CD4-positive, alpha-beta T cell treated with Interferon gamma for 1 hour (primary cell): ENCODE data around the gene HAUS2.
"Not testable (repeated sequence)": the region's sequence is repeated elsewhere in the genome, so short reads cannot be mapped to it uniquely, and the experiment has no call there.

Experiments
- DNase-seq: peaks from one replicate; pipeline ENCODE4 v3.0.0-alpha.2; 2020

Gene HAUS2

DNA sequence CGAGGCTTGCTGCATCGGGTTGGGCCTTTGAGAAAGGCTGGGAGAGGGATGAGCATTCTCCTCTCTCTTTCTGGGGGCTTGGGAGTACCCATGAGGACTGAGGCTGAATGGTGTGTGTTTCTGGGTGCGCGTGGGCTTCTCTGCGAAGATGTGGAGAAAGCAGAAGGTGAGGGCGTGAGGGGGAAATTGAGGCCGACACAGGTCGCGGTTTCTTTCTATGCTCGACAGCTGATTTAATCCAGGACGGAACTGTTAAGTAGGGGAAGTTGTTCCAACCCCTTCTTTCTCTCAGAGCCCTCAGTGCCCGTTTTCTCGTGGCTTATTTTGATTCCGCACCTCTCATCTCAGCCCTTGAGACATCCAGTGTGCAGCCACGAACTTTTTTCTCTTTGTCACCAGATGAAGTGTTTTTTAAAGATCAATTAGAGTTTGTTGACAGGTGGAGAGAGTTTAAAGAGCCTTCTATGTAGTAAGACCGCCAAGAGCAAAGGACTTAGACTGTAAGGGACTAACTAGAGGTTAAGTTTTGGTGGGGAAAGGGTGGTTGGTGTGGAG is 27.5 kb downstream of the HAUS2 start:
- no peak for DNase-seq

- no peak for DNase-seq
Observed at GRCh38 chr15:42576776-42577175, 28.1 kb downstream of the HAUS2 start.

DNA sequence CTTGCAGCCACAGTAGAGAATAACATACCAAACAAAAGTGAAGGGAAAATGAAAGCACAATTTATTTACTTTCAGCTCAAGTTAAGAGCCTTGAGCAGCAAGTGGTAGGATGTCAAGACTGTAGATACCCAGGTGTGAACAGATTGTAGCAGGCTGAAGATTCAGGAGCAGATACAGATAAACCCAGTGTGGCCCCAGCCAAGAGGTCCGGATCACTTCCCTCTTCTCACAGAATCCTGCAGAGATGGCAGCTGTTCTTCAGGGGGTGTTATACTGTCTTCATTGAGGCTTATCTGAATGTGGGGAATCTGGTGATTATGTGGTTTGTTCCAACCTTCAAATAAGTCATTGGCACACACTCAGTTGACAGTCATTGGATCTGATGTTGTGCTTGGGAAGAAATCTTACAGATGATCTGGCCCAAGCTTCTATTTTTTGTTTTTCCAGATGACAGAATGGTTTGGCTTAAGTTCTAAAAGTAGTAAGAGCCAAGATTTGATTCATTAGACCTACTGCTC is 28.9 kb downstream of the HAUS2 start:
- DNase-seq, result no peak

DNA sequence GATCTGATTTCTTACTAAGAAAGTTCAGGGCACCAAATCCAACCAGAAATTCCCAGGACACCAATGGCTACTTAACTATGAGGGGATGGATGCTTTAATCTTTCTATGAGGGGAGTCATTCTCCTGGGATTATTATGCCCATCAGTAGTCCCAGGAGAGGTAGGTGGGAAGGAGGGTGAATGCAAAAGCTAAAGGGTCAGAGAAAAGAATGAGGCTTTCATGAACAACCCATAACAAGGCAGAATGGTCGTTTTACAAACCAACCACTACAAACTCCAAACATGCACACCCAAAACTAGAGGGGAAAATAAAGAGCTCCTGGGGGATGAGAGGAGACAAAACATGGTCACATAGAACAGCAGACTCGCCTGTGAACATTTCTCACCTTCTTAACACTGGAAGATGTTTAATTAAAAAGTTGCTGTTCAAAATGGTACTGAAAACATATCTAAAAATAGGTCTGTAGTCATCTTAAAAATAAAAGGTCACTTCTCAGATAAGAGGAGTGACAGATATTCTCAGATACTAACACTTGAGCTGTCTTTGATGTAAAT is 30.4 kb downstream of the HAUS2 start:
- DNase-seq, result no peak

DNA sequence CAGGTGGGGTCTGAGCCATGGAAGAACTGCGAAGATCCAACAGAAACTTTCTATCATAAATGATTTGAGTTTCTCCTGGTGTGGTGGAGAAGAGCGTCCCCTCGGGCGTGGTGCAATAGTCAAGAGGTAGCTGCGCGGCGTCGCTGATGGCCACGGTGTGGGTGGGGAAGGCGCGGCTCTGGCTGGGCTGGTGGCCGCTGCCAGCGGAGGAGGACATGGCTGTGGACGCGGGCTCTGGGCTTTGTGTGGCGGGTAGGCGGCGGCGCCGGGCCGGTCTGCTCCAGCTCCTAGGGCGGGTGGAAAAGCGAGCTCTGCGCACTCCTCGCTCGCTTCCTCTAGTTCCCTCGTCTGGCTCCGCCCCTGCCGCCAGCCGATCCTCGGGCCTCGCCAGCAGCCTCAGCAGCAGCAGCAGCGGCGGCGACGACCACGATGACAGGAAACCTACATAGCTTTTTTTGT is 32.7 kb downstream of the HAUS2 start:
- DNase-seq, result peak; percentile 75

DNA sequence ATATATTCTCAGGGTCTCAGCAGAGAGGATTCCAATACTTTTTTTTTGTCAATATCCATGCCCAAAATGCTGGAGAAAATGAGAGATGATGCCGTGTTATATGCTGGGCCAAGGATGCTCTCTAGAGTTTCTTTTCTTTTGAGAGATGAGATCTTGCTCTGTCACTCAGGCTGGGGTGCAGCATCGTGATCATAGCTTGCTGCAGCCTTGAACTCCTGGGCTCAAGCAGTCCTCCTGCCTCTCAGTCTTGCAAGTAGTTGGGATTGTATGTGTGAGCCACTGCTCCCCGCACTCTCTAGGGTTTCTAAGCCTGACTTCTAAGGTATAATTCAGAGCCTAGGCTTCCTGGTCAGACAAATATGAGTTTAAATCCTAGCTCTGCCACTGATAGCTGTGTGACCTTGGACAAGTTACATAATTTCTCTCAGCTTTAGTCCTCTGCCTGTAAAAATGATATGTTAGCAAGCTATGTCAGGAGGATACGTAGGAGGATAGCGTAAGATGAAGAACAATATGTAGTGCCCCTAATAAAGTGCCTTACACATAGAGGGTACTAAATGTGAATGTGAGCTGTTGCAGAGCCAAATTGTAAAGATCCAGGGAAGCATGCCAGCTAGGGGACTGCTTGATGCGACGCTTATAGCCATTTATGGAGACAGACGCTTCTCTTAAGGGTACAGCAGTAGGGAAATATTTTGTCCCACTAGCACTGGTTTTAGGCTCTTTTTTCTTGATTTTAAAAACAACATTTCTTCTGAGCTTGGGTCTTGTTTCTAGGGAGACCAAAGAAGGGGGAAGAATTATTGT is 34.1 kb downstream of the HAUS2 start:
- DNase-seq, result no peak

DNA sequence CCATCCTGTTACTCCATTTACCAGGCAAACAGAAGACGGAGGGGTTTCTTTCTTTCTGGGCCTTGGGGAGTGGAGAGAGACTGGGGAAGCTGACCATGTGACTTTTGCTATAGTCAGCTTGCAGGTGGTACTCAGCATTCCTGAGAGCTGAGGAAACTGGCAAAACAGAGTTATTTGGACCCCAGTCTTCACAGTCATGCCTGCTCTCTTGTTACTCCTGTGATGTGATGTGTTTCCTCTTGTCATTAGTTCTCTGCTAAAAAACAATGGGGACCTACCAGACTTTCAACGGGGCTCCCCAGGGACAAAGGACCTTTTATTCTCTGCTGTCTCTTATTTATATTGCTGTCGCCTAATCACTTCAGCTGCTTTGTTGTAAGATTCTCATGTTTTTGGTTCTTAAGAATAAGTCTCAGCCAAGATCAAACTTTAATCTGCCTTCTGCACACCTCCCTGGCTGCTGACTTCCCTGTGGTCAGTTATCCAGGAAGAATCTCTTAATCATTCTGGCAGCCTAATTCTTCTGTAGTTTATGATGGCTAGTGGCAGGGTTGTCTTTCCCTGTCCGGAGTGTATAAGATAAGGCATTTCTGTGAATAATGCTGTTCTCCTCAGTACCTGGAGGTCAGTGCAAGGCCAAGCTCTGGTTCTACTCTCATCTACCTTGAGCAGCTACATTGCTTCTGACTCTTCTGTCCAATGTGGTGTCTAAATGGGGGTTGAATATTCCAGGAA is 35.6 kb downstream of the HAUS2 start:
- no peak for DNase-seq

- DNase-seq, result no peak
Observed at GRCh38 chr15:42590619-42591237, 42.1 kb downstream of the HAUS2 start.

GRCh38 chr15:42591238-42591934 is 42.7 kb downstream of the HAUS2 start:
- no peak for DNase-seq

DNA sequence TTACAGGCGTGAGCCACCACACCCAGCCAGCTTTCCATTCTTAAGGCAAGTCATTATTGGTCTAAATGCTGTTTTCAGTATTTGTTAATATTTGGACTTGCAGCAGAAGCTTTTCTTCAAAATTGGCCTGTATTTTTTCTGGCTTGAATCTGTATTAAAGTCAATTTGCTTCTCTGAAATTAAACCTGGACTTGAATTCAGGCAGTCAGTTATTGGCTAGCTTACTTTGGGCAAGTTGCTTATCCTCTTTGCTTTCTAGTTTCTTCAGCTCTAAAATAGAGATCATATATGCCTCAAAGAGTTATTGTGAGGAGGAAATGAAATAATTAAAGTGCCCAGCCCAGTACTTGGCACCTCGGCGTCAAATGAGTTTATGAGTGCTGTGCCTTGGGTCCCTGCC is 44.1 kb downstream of the HAUS2 start:
- no peak for DNase-seq

DNA sequence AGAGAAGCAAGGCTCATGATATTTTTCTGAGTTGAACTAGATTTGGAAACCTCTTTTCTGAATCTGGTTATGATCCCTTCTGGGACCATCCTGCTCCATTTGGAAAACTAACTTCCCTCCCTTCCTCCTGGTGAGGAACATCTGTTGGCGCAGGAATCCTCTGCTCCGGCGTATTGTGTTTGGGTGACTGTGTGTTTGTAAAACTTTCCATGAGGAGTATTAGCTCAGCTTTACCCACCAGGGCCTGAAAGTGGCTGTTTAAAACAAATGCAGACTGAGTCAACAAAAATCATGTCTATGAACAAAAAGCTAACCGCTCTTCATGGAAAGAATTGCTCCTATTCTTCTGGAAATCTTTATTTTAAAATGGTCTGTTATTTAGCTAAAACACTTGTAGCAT is 44.5 kb downstream of the HAUS2 start:
- DNase-seq, result no peak

- DNase-seq, result no peak
Observed at GRCh38 chr15:42594095-42594494, 45.5 kb downstream of the HAUS2 start.

- no peak for DNase-seq
Observed at GRCh38 chr15:42595626-42596240, 47.1 kb downstream of the HAUS2 start.

DNA sequence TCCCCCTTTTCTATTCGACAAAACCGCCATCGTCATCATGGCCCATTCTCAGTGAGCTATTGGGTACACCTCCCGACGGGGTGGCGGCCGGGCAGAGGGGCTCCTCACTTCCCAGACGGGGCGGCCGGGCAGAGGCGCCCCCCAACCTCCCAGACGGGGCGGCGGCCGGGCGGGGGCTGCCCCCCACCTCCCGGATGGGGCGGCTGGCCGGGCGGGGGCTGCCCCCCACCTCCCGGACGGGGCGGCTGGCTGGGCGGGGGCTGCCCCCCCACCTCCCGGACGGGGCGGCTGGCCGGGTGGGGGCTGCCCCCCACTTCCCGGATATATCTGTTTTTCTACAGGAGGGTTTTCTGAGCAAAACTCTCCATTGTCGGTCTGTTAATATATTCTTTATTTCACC is 52.7 kb downstream of the HAUS2 start:
- DNase-seq, result not testable (repeated sequence)

- DNase-seq, result no peak
Observed at GRCh38 chr15:42602501-42602900, 53.9 kb downstream of the HAUS2 start.

DNA sequence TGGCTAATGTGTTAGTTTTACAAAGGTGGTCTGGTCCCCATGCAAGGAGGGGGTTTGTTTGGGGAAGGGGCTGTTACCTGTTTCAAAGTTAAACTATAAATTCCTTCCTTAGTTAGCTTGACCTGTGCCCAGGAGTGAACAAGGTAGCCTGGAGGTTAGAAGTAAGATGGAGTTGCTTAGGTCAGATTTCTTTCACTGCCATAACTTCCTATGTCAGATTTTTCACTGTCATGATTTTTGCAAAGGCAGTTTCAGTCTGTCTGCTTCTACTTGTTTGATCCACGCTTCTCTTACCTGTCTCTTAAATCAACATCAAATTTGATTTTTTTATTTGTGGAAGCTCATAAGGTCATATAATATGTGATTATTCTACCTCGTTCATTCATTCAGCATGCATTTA is 55.3 kb downstream of the HAUS2 start:
- no peak for DNase-seq

GRCh38 chr15:42604894-42605744 is 56.5 kb downstream of the HAUS2 start:
- DNase-seq, result no peak

GRCh38 chr15:42605796-42606195 is 57.2 kb downstream of the HAUS2 start:
- no peak for DNase-seq

DNA sequence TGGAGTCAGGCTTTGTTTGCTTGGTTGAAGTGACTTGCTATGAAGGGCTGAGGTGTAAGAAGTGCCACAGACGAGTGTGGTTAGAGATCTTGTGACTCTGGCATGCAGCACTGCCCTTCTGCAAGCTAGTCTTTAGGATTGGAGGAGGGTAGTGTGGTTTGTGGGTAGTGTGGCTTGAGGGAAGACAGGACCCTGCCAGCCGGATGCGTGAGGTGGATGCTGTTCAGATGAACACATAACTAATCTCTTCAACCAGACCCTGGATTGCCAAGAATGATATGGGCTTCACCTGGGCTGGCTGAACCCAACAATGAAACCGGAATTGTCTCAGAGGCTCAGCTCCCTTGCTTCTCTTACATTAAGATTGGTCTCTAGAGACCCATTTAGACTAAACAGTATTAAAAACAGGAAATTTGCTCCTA is 59.5 kb downstream of the HAUS2 start:
- DNase-seq, result peak; percentile 48

- no peak for DNase-seq
Observed at GRCh38 chr15:42608752-42609488, 60.3 kb downstream of the HAUS2 start.
